Endothelial cell of umbilical vein (primary cell): Measurements from ENCODE around the gene AMZ1. TPM values are rescaled to one million over a fixed set of nuclear protein-coding genes. Genes with fewer than 3 reads are reported as not detected.

Experiments
- BruUV-seq: library from RNA; stranded (reverse); fragments of 400-500 nt; replicated peaks from 2 replicates; lab custom pipeline; 2021; lab: Mats Ljungman, UMichigan
- CTCF ChIA-PET: fragments of 300-600, 350-600 bp; sonication (Branson Sonifier 250); formaldehyde crosslinking; loops from one replicate; lab custom pipeline; 2021; ENCODE audit warnings: antibody characterized with exemption, inconsistent platforms; lab: Charles Lee
- POLR2A ChIA-PET: fragments of 300-600, 350-600 bp; sonication (Branson Sonifier 250); formaldehyde crosslinking; loops from one replicate; lab custom pipeline; 2021; ENCODE audit warnings: antibody characterized with exemption, inconsistent platforms; lab: Charles Lee
- DNase-seq: peaks from one replicate; pipeline ENCODE4 v3.0.0-alpha.2; 2011; ENCODE audit warnings: low read depth, low spot score
- FAIRE-seq: peaks from 2 replicates; lab custom pipeline; 2011; peaks lifted over from hg19 to GRCh38; lab: Jason Lieb, UNC
- H2AFZ ChIP-seq: 2 replicates; pipeline ENCODE4 v1.6.0; 2012; ENCODE audit warnings: low read depth, low read length, control low read depth, inconsistent platforms
- H3K27ac ChIP-seq: 2 replicates; pipeline ENCODE4 v1.5.1; 2011; ENCODE audit warnings: low read depth, mild to moderate bottlenecking, control low read depth, low read length, moderate library complexity; ENCODE audit not compliant: insufficient read depth
- H3K27me3 ChIP-seq, 2 experiments: 2 replicates each; pipeline versions ENCODE4 v1.6.0 to v1.6.1; 2011; ENCODE audit warnings: low read length in 2 of 2, mixed read lengths in 1 of 2; ENCODE audit not compliant: control insufficient read depth in 2 of 2, insufficient read depth in 2 of 2
- H3K36me3 ChIP-seq, 2 experiments: 2 replicates in 1 of 2; 3 replicates in 1 of 2; pipeline ENCODE4 v1.5.1; 2011; ENCODE audit warnings: low read length in 2 of 2, mild to moderate bottlenecking in 1 of 2, moderate library complexity in 1 of 2; ENCODE audit not compliant: control insufficient read depth in 2 of 2, insufficient read depth in 2 of 2; ENCODE audit errors: extremely low read depth in 1 of 2
- H3K4me1 ChIP-seq: 3 replicates; pipeline ENCODE4 v1.5.1; 2011; ENCODE audit warnings: mild to moderate bottlenecking, low read length; ENCODE audit not compliant: control insufficient read depth, insufficient read depth; ENCODE audit errors: extremely low read depth
- H3K4me2 ChIP-seq: 2 replicates; pipeline ENCODE4 v1.6.1; 2011; ENCODE audit warnings: low read length, control low read depth, mixed read lengths; ENCODE audit not compliant: insufficient read depth
- H3K4me3 ChIP-seq, 3 experiments: fragments of 200-600 bp in 1 of 3; sonication (generic), shearing (Covaris generic) in 1 of 3; replicated peaks in 1 of 3; 2 replicates each; pipeline ENCODE4 v1.5.1; 2011 to 2016; ENCODE audit warnings: control low read depth in 3 of 3, low read length in 3 of 3, mild to moderate bottlenecking in 2 of 3, inconsistent platforms in 1 of 3, low read depth in 1 of 3, moderate library complexity in 1 of 3; ENCODE audit not compliant: insufficient read depth in 1 of 3
- H3K79me2 ChIP-seq: 2 replicates; pipeline ENCODE4 v1.6.0; 2012; ENCODE audit warnings: low read length, inconsistent platforms; ENCODE audit not compliant: control insufficient read depth, insufficient read depth
- H3K9ac ChIP-seq: replicated peaks from 2 replicates; pipeline ENCODE3; 2011; ENCODE audit warnings: low read length, control low read depth; ENCODE audit not compliant: insufficient read depth; ENCODE audit errors: extremely low read depth
- H3K9me1 ChIP-seq: replicated peaks from 3 replicates; pipeline ENCODE4 v1.6.0; 2011; ENCODE audit warnings: mild to moderate bottlenecking, low read length; ENCODE audit not compliant: control insufficient read depth, insufficient read depth; ENCODE audit errors: extremely low read depth
- H3K9me3 ChIP-seq: replicated peaks from 2 replicates; pipeline ENCODE4 v1.5.1; 2012; ENCODE audit warnings: low read length, inconsistent platforms; ENCODE audit not compliant: control insufficient read depth, insufficient read depth
- H4K20me1 ChIP-seq: replicated peaks from 2 replicates; pipeline ENCODE3; 2011; ENCODE audit warnings: mild to moderate bottlenecking, low read length; ENCODE audit not compliant: control insufficient read depth, insufficient read depth; ENCODE audit errors: extremely low read depth
- CTCF ChIP-seq, 2 donors: IDR thresholded peaks; 1 replicate in 1 of 2; 2 replicates in 1 of 2; pipeline ENCODE4 v1.5.1; 2011; ENCODE audit warnings: low read length in 2 of 2, mild to moderate bottlenecking in 2 of 2, moderate library complexity in 2 of 2, control low read depth in 1 of 2, inconsistent platforms in 1 of 2, low read depth in 1 of 2; ENCODE audit not compliant: insufficient read depth in 1 of 2; ENCODE audit errors: extremely low read depth in 1 of 2
- EZH2 ChIP-seq: IDR thresholded peaks from 2 replicates; pipeline ENCODE4 v1.6.1; 2012; ENCODE audit warnings: borderline replicate concordance, low read depth, mild to moderate bottlenecking, moderate library complexity, low read length, inconsistent platforms; ENCODE audit not compliant: severe bottlenecking
- FOS ChIP-seq: IDR thresholded peaks from 2 replicates; pipeline ENCODE4 v1.6.1; 2011; ENCODE audit warnings: mild to moderate bottlenecking, low read length, moderate library complexity, borderline replicate concordance; ENCODE audit not compliant: insufficient read depth
- GATA2 ChIP-seq: IDR thresholded peaks from 2 replicates; pipeline ENCODE4 v1.7.0; 2011; ENCODE audit warnings: low read depth, mild to moderate bottlenecking, moderate library complexity, mixed read lengths, low read length; ENCODE audit not compliant: insufficient read length, insufficient read depth
- JUN ChIP-seq: IDR thresholded peaks from 2 replicates; pipeline ENCODE4 v1.6.1; 2011; ENCODE audit warnings: borderline replicate concordance, low read depth; ENCODE audit not compliant: insufficient read length, insufficient read depth
- MAX ChIP-seq: IDR thresholded peaks from 2 replicates; pipeline ENCODE4 v1.6.1; 2011; ENCODE audit not compliant: insufficient read depth, insufficient read length
- MYC ChIP-seq: IDR thresholded peaks from one replicate; pipeline ENCODE4 v1.6.1; 2011; ENCODE audit warnings: mild to moderate bottlenecking, low read depth, low read length
- POLR2A ChIP-seq: IDR thresholded peaks from 2 replicates; pipeline ENCODE4 v1.6.1; 2012; ENCODE audit warnings: low read depth, mild to moderate bottlenecking, control low read depth, low read length
- POLR2AphosphoS5 ChIP-seq: IDR thresholded peaks from 2 replicates; pipeline ENCODE4 v1.6.1; 2012; ENCODE audit warnings: low read depth, mild to moderate bottlenecking, control low read depth, low read length, moderate library complexity; ENCODE audit not compliant: insufficient read depth
- dilution Hi-C: fragments of 300-500 bp; cut with MboI; formaldehyde crosslinking; loops from one replicate; pipeline ENCODE4 v1.15.0; 2019; ENCODE audit warnings: low sequenced_read_pairs; ENCODE audit not compliant: extremely low pct_ligation_motif_present
- intact Hi-C: fragments of 100-400 bp; cut with micrococcal nuclease; formaldehyde crosslinking; loops from one replicate; pipeline ENCODE4 v1.10.0; 2022
- polyA plus RNA-seq, 4 experiments: library from polyadenylated mRNA; depleted of rRNA in 3 of 4; stranded (reverse) in 3 of 4; unstranded in 1 of 4; fragments of >200 nt; gene quantifications; 2 replicates each; pipeline versions ENCODE4 v1.2.1 to v1.2.3, GENCODE V29; 2011 to 2012; ENCODE audit warnings: missing spikeins in 1 of 4
- total RNA-seq: library from RNA; stranded (reverse); gene quantifications from 2 replicates; pipeline ENCODE4 v1.2.3, GENCODE V29; 2021

AMZ1 gene
- total and polyA plus RNA-seq, 2 donors (not counting 3 experiments of a cell fraction or from before 2014, with no cell fraction given): not detected

GRCh38 chr7:2719007-2719406 lies 31.0 kb downstream of the AMZ1 start:
- Histone ChIP-seq H3K4me2 (no peak overlapping the region), H3K4me3 (no peak overlapping the region), H3K36me3 (no peaks in the 10 kb centered on the region), H3K27ac (no peak overlapping the region), H3K9me1 (no peaks in the 10 kb centered on the region), H3K4me1 (peaks cover 9% of the 10 kb centered on the region), H3K27me3 (no peaks in the 10 kb centered on the region), H4K20me1 (no peaks in the 10 kb centered on the region), H3K79me2 (no peaks in the 10 kb centered on the region), H2AFZ (no peak overlapping the region), H3K9me3 (no peaks in the 10 kb centered on the region), H3K9ac (no peak overlapping the region)
- dilution Hi-C loops: no loop called here
- intact Hi-C loops: loop anchor here (5.0 kb wide), 1 partner anchor 103 kb away; no protein-coding TSS in a partner anchor
- no peak for FAIRE-seq
- ChIA-PET POLR2A (no interaction called here), CTCF (interaction anchor here (0.9 to 3.4 kb wide), 11 partner anchors 9 to 268 kb away, joined by 3 to 26 read pairs (median 4); no protein-coding TSS in a partner anchor)
- DNase-seq: no peak
- no TSS peak for BruUV-seq
- TF ChIP-seq POLR2AphosphoS5: no peak
- TF ChIP-seq CTCF (IDR thresholded peaks at IDR 0.05; ENCODE audit: extremely low read depth in 1 of 2, insufficient read depth in 1 of 2, low read depth in 1 of 2, low read length in 2 of 2): peak; percentile 37 to 55
- TF ChIP-seq JUN: no peak

- CTCF ChIA-PET: interaction anchor here (1.0 to 3.4 kb wide), 4 partner anchors 10 to 117 kb away, joined by 3 to 26 read pairs (median 4); no protein-coding TSS in a partner anchor
Observed at GRCh38 chr7:2720024-2720423, 32.0 kb downstream of the AMZ1 start.

More at GRCh38 chr7:2720024-2720423, 32.0 kb downstream of the AMZ1 start:
- TF ChIP-seq CTCF (IDR thresholded peaks at IDR 0.05; ENCODE audit: extremely low read depth in 1 of 2, insufficient read depth in 1 of 2, low read depth in 1 of 2, low read length in 2 of 2) (no peak), MAX (no peak), GATA2 (no peak), MYC (no peak), POLR2A (no peak), FOS (no peak), POLR2AphosphoS5 (no peak), EZH2 (no peak), JUN (no peak)
- H3K4me3 ChIP-seq: no peak overlapping the region
- POLR2A ChIA-PET: no interaction called here
- no peak overlapping the region for H3K4me2 ChIP-seq
- no TSS peak for BruUV-seq
- intact Hi-C loops: no loop called here
- no peak overlapping the region for H2AFZ ChIP-seq
- no peaks in the 10 kb centered on the region for H3K27me3 ChIP-seq
- no peaks in the 10 kb centered on the region for H3K9me3 ChIP-seq
- peaks cover 9% of the 10 kb centered on the region for H3K4me1 ChIP-seq
- FAIRE-seq (no peak), DNase-seq (no peak)
- no peak overlapping the region for H3K9ac ChIP-seq
- dilution Hi-C loops: no loop called here
- no peak overlapping the region for H3K27ac ChIP-seq
- no peaks in the 10 kb centered on the region for H4K20me1 ChIP-seq
- H3K9me1 ChIP-seq: no peaks in the 10 kb centered on the region
- no peaks in the 10 kb centered on the region for H3K79me2 ChIP-seq
- H3K36me3 ChIP-seq: no peaks in the 10 kb centered on the region
